Mesodermal cell (in vitro differentiated cells): ENCODE data around the gene MEIKIN.

ENCODE experiments used
- H3K27ac ChIP-seq: 2 replicates; pipeline ENCODE4 v1.7.0; 2013; ENCODE audit warnings: mild to moderate bottlenecking, low read depth, low read length, moderate library complexity; ENCODE audit not compliant: severe bottlenecking
- H3K36me3 ChIP-seq: 2 replicates; pipeline ENCODE4 v1.7.1; 2013; ENCODE audit warnings: mild to moderate bottlenecking, low read length, moderate library complexity; ENCODE audit not compliant: control insufficient read depth, insufficient read depth
- H3K4me1 ChIP-seq: one replicate; pipeline ENCODE4 v1.7.1; 2013; ENCODE audit warnings: mild to moderate bottlenecking, low read length; ENCODE audit not compliant: insufficient read depth, control insufficient read depth, poor library complexity, severe bottlenecking
- H3K4me3 ChIP-seq: 2 replicates; pipeline ENCODE4 v1.7.0; 2013; ENCODE audit warnings: low read length, control low read depth, mild to moderate bottlenecking; ENCODE audit not compliant: insufficient read depth, poor library complexity, severe bottlenecking; ENCODE audit errors: extremely low read depth
- H3K9me3 ChIP-seq: 2 replicates; pipeline ENCODE4 v1.7.1; 2013; ENCODE audit warnings: mild to moderate bottlenecking, low read length, moderate library complexity; ENCODE audit not compliant: control insufficient read depth
- WGBS, 2 experiments: methylation state at CpG; one replicate each; pipeline ENCODE4 v1.1.5; 2013; ENCODE audit warnings: missing lambda C conversion rate in 2 of 2; ENCODE audit not compliant: insufficient coverage in 2 of 2; 5-methylcytosine and 5-hydroxymethylcytosine counted together

Gene MEIKIN

DNA sequence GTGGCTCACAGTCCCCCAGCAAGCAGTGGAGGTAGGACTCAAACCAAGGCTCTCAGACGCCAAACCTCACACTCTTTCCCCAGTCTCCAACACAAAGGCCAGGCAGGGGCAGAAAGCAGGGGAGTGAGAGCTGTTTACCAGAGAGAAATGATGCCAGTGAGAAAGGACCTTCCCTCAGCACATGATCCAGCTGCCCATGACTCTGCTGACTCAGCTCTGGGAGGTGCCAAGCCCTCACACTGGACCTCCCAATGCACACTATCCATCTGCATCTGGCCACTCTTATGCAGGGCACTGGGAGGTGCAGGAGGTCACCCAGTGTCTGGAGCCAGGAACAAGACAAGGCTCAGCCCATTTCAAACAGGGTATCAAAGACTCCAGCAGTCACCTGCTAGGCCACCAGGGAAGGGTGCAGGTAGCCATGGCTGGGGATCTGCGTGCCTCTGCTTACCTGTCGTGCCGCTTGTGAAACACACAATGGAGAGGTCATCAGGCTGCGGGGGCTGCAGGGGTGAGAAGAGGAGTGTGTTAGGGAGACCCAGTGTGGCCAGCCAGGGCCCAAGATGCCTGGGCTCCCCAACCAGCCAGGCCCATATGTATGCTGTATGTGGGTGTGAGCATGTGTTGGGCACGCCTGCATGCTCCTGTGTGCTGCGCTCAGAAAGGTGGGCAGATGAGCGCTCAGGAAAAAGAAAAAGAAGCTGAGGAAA lies 39.6 kb upstream of the MEIKIN start:
- Histone ChIP-seq H3K27ac (no peak overlapping the region), H3K36me3 (no peaks in the 10 kb centered on the region), H3K9me3 (no peaks in the 10 kb centered on the region), H3K4me1 (no peaks in the 10 kb centered on the region), H3K4me3 (no peak overlapping the region)
- 96 to 97% methylated on average over 5 to 6 of the region's 8 CpGs for WGBS, 2 experiments

- Histone ChIP-seq H3K4me1 (no peaks in the 10 kb centered on the region), H3K36me3 (no peaks in the 10 kb centered on the region), H3K9me3 (no peaks in the 10 kb centered on the region), H3K4me3 (no peak overlapping the region), H3K27ac (no peak overlapping the region)
- 94 to 100% methylated on average over 2 of the region's 2 CpGs for WGBS, 2 experiments
Observed at GRCh38 chr5:131983244-131983771, 37.8 kb upstream of the MEIKIN start.

- Histone ChIP-seq H3K27ac (no peak overlapping the region), H3K9me3 (no peaks in the 10 kb centered on the region), H3K36me3 (no peaks in the 10 kb centered on the region), H3K4me3 (no peak overlapping the region), H3K4me1 (peaks cover 8% of the 10 kb centered on the region)
- WGBS, 2 experiments, result 85 to 100% methylated on average over 2 to 3 of the region's 4 CpGs
Observed at GRCh38 chr5:131981516-131981915, 36.1 kb upstream of the MEIKIN start.

GRCh38 chr5:131980696-131981095 lies 35.2 kb upstream of the MEIKIN start:
- no peaks in the 10 kb centered on the region for H3K9me3 ChIP-seq
- H3K27ac ChIP-seq, result no peak overlapping the region
- no peaks in the 10 kb centered on the region for H3K36me3 ChIP-seq
- peaks cover 9% of the 10 kb centered on the region for H3K4me1 ChIP-seq
- H3K4me3 ChIP-seq, result no peak overlapping the region
- 81 to 88% methylated on average over 4 of the region's 4 CpGs for WGBS, 2 experiments

- no peaks in the 10 kb centered on the region for H3K9me3 ChIP-seq
- peaks cover 17% of the 10 kb centered on the region for H3K4me1 ChIP-seq
- H3K36me3 ChIP-seq, result no peaks in the 10 kb centered on the region
- H3K27ac ChIP-seq, result no peak overlapping the region
- WGBS, 2 experiments, result 96 to 100% methylated on average over 3 of the region's 4 CpGs
- no peak overlapping the region for H3K4me3 ChIP-seq
Observed at GRCh38 chr5:131979816-131980215, 34.4 kb upstream of the MEIKIN start.

DNA sequence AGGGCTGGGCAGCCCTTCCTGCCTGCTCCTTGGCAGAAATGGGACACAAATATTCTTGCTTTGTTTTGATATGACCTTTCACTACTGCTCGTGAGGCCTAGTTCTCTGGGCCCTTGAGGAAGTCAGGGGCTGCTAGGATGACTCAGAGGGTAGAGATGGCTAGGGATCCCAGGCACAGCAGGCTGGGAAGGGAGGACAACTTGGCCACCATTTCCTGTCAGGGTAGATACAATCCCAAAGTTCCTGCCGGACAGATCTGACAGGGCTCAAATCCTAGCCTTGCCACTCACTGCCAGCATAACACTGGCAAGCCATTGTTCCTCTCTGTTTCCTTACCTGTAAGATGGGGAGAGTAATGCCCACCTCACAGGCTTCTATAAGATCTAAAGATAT lies 31.7 kb upstream of the MEIKIN start:
- H3K27ac ChIP-seq, result peak overlapping the region; percentile 60
- peaks cover 20% of the 10 kb centered on the region for H3K4me1 ChIP-seq
- no peak overlapping the region for H3K4me3 ChIP-seq
- no peaks in the 10 kb centered on the region for H3K36me3 ChIP-seq
- 86 to 100% methylated on average over 1 of the region's 2 CpGs for WGBS, 2 experiments
- no peaks in the 10 kb centered on the region for H3K9me3 ChIP-seq

DNA sequence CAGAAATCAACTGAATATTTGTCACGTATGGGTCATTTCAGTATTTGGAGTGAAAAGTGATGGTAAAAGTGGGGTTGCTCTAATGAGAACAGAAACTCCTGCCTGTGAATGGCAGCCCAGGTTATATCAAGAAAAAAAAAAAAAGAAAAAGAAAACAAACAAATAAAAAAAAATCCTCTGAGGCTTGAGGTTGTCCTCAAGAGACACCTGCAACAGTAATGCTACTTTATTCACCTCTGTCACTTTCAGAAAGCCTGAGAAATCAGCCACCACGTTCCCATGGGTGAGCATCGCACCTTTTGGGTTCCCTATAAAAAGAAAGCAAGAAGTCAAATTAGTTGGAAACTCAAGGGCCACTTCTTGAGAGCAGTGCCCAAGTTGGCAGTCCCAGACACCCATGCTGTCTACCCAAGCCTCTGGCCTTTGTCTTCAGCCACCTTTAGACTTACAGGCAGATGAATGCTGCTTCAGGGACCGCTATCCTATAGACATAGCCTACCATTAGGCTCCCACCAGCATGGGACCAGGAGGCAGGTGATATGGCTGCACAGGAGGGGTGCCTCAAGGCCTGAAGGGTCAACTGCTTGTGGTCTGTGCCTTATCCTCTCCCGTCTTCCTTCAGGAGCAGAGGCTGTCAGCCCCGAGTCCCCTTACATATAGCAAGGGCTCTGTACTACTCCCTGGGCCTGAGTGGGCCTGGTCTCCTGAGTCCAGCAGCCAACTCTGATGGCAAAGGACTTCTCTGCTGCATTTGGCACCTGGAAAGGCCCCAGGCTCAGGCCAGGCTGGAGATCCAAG lies 31.1 kb upstream of the MEIKIN start:
- Histone ChIP-seq H3K4me3 (no peak overlapping the region), H3K36me3 (no peaks in the 10 kb centered on the region), H3K4me1 (peaks cover 20% of the 10 kb centered on the region), H3K27ac (peak overlapping the region; percentile 60), H3K9me3 (no peaks in the 10 kb centered on the region)
- 93 to 96% methylated on average over 3 to 6 of the region's 6 CpGs for WGBS, 2 experiments

DNA sequence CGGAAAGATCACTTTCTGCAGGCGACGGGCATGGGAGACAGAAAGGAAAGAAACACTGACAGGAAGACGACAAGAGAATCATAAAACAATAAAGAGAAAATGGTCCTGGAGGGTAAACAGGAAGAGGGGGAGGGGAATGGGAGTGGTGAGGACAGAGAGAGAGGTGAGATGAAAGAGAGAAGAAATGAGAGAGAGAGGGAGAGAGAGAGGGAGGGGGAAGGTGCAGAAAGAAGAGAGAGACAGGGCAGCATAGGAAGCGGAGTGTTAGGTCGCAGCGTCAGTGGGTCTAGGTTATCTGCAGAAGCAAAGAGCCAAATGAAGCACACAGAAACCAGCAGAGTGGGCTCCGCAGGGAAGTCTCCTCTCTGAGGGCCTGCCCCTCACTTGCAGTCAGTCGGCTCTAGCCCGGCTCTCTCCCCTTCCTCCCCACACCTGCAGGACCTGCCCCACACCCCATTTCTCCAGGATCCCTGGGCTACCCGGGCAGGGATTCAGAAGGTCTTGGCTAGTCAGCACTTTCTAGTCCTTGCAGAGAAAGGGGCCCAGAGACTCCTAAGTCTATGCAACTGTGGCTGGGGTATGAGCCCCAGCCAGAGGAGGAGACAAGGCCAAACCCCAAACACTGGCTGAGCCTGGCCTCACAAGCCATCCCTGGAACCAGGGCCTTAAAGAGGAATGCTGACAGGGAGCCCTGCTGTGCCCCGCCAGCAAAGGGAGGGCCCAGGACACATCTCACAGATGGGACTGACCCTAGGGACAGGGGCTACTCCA lies 29.7 kb upstream of the MEIKIN start:
- Histone ChIP-seq H3K36me3 (no peaks in the 10 kb centered on the region), H3K9me3 (no peaks in the 10 kb centered on the region), H3K4me1 (peaks cover 20% of the 10 kb centered on the region), H3K27ac (no peak overlapping the region), H3K4me3 (no peak overlapping the region)
- WGBS, 2 experiments, result 69 to 77% methylated on average over 7 to 10 of the region's 12 CpGs

DNA sequence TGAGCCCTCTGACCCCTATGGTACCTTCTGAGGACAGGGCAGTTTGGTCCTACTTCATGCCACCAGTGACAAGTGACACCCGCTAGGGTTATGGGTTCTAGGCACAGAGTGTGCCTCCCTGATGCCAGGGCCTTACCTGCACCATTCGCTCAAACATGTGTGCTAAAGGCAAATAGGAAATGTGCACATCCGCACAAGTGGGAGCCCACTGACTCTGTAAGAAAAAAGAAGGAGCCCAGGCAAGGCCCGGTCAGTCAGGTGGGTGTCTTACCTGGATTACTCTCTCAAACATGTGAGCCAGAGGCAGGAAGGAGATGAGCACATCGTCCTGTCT lies 29.1 kb upstream of the MEIKIN start:
- H3K36me3 ChIP-seq, result no peaks in the 10 kb centered on the region
- WGBS, 2 experiments, result 88 to 91% methylated on average over 5 of the region's 5 CpGs

DNA sequence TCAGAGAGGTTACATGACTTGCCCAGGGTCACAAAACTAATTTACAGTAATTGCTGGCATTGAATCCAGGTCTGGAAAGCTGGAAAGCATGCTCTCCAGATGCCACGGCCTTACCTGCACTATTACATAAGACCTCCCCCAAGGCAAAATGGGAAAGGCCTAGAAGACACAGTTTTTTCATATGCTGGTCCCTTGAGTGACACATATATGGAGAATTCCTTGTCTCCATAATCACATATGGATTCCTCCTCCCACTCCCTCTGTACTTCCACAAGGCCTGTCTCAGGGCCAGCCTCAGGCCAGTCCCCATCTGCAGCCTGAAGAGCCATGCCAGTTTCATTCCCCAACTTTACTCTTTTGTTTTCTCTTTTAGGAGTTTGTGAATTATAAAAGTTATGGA lies 28.6 kb upstream of the MEIKIN start:
- H3K4me1 ChIP-seq, result peaks cover 20% of the 10 kb centered on the region
- 86% methylated on average over 1 of the region's 1 CpG; no CpG with 5 or more reads in 1 of the 2 experiments for WGBS, 2 experiments
- H3K27ac ChIP-seq, result no peak overlapping the region
- no peaks in the 10 kb centered on the region for H3K36me3 ChIP-seq
- H3K4me3 ChIP-seq, result no peak overlapping the region
- H3K9me3 ChIP-seq, result no peaks in the 10 kb centered on the region

More for the DNA sequence above, 29.1 kb upstream of the MEIKIN start:
- H3K4me1 ChIP-seq, result peaks cover 20% of the 10 kb centered on the region
- H3K9me3 ChIP-seq, result no peaks in the 10 kb centered on the region
- no peak overlapping the region for H3K4me3 ChIP-seq
- H3K27ac ChIP-seq, result no peak overlapping the region
